SK-N-SH (cell line): ENCODE data around the gene FAM120B. TPM values are rescaled to one million over a fixed set of nuclear protein-coding genes. Genes with fewer than 3 reads are reported as not detected.

Experiments used
- CTCF ChIA-PET: fragments of 300-600, 350-600 bp; formaldehyde crosslinking; extraction: SDS; loops from one replicate; lab custom pipeline; 2021; lab: Yijun Ruan, JAX
- POLR2A ChIA-PET: fragments of 350-600 bp; sonication (Branson Sonifier 250); formaldehyde crosslinking; extraction: SDS; loops from one replicate; lab custom pipeline; 2020; ENCODE audit warnings: antibody characterized with exemption, inconsistent platforms; lab: Yijun Ruan, JAX
- DNase-seq: peaks from one replicate; pipeline ENCODE4 v3.0.0; 2012
- H2AFZ ChIP-seq: fragments of 200-600 bp; sonication (generic); 2 replicates; pipeline ENCODE4 v1.8.1; 2016; ENCODE audit warnings: antibody characterized with exemption, mild to moderate bottlenecking, low read depth
- H3F3A ChIP-seq: fragments of 200-600 bp; sonication (generic); replicated peaks from 2 replicates; pipeline ENCODE3; 2016; ENCODE audit warnings: antibody characterized with exemption, mild to moderate bottlenecking; ENCODE audit not compliant: insufficient read depth
- H3K27ac ChIP-seq, 2 experiments: fragments of 200-500 bp in 1 of 2; fragments of 200-600 bp in 1 of 2; sonication (Bioruptor generic) in 1 of 2; sonication (generic), shearing (Covaris generic) in 1 of 2; 2 replicates each; pipeline versions ENCODE4 v1.5.1 to v1.6.1; 2014 to 2016; ENCODE audit warnings: low read depth in 2 of 2, inconsistent platforms in 1 of 2, low read length in 1 of 2, mild to moderate bottlenecking in 1 of 2, mixed read lengths in 1 of 2
- H3K27me3 ChIP-seq: fragments of 200-600 bp; sonication (generic), shearing (Covaris generic); 2 replicates; pipeline ENCODE4 v1.6.1; 2016; ENCODE audit warnings: mixed run types; ENCODE audit not compliant: insufficient read depth
- H3K36me3 ChIP-seq, 2 experiments: fragments of 200-500 bp in 1 of 2; fragments of 200-600 bp in 1 of 2; sonication (Bioruptor generic) in 1 of 2; sonication (generic) in 1 of 2; replicated peaks in 1 of 2; 2 replicates each; pipeline versions ENCODE3 to v1.5.1; 2014 to 2016; ENCODE audit warnings: low read length in 1 of 2, mild to moderate bottlenecking in 1 of 2; ENCODE audit not compliant: insufficient read depth in 2 of 2, control insufficient read depth in 1 of 2
- H3K4me1 ChIP-seq, 2 experiments: fragments of 200-500 bp in 1 of 2; fragments of 200-600 bp in 1 of 2; sonication (Bioruptor generic) in 1 of 2; sonication (generic), shearing (Covaris generic) in 1 of 2; 2 replicates each; pipeline versions ENCODE4 v1.5.1 to v1.6.1; 2014 to 2016; ENCODE audit warnings: low read depth in 1 of 2, low read length in 1 of 2, mixed run types in 1 of 2; ENCODE audit not compliant: insufficient read depth in 2 of 2, control insufficient read depth in 1 of 2
- H3K4me2 ChIP-seq: fragments of 200-600 bp; sonication (generic), shearing (Covaris generic); 2 replicates; pipeline ENCODE4 v1.6.1; 2017; ENCODE audit warnings: mixed run types
- H3K4me3 ChIP-seq, 2 experiments: fragments of 200-500 bp in 1 of 2; fragments of 200-600 bp in 1 of 2; sonication (Bioruptor generic) in 1 of 2; sonication (generic), shearing (Covaris generic) in 1 of 2; 2 replicates each; pipeline versions ENCODE4 v1.5.1 to v1.8.1; 2014 to 2016; ENCODE audit warnings: low read depth in 2 of 2, inconsistent platforms in 1 of 2, low read length in 1 of 2, mild to moderate bottlenecking in 1 of 2, mixed read lengths in 1 of 2, moderate library complexity in 1 of 2
- H3K79me2 ChIP-seq: fragments of 200-600 bp; sonication (generic); 2 replicates; pipeline ENCODE4 v1.8.1; 2017; ENCODE audit warnings: mild to moderate bottlenecking; ENCODE audit not compliant: insufficient read depth
- H3K9ac ChIP-seq: fragments of 200-600 bp; sonication (generic); 2 replicates; pipeline ENCODE4 v1.6.1; 2017; ENCODE audit warnings: mixed run types
- H3K9me2 ChIP-seq: fragments of 200-600 bp; sonication (generic); 2 replicates; pipeline ENCODE4 v1.6.1; 2017; ENCODE audit warnings: mixed run types
- H3K9me3 ChIP-seq: fragments of 200-600 bp; sonication (generic); 2 replicates; pipeline ENCODE4 v1.6.1; 2017; ENCODE audit warnings: mixed run types, mild to moderate bottlenecking, moderate library complexity
- H4K20me1 ChIP-seq: fragments of 200-600 bp; sonication (generic); 2 replicates; pipeline ENCODE4 v1.6.1; 2017; ENCODE audit warnings: mild to moderate bottlenecking, mixed run types; ENCODE audit not compliant: insufficient read depth
- EZH2phosphoT487 ChIP-seq: fragments of 200-600 bp; sonication (generic); IDR thresholded peaks from 2 replicates; pipeline ENCODE4 v1.6.1; 2017; ENCODE audit warnings: low read depth, mixed run types, mild to moderate bottlenecking, antibody characterized with exemption, moderate library complexity, borderline replicate concordance
- FOXJ3 ChIP-seq: sonication (generic); formaldehyde crosslinking; IDR thresholded peaks from 2 replicates; pipeline ENCODE4 v1.5.1; 2020; ENCODE audit warnings: mild to moderate bottlenecking, missing genetic modification reagents
- FOXM1 ChIP-seq: IDR thresholded peaks from 2 replicates; pipeline ENCODE4 v1.4.0; 2012; ENCODE audit warnings: low read depth, mild to moderate bottlenecking
- GABPA ChIP-seq: IDR thresholded peaks from 2 replicates; pipeline ENCODE4 v1.4.0; 2012; ENCODE audit warnings: low read depth, mild to moderate bottlenecking
- NFIC ChIP-seq: IDR thresholded peaks from 2 replicates; pipeline ENCODE4 v1.4.0; 2012; ENCODE audit warnings: borderline replicate concordance
- POLR2AphosphoS5 ChIP-seq: IDR thresholded peaks from 2 replicates; pipeline ENCODE4 v1.6.1; 2012; ENCODE audit warnings: low read depth, low read length
- RAD21 ChIP-seq: IDR thresholded peaks from 2 replicates; pipeline ENCODE4 v1.6.1; 2012; ENCODE audit warnings: mild to moderate bottlenecking, low read length
- RFX5 ChIP-seq: IDR thresholded peaks from 2 replicates; pipeline ENCODE4 v1.6.1; 2012; ENCODE audit warnings: mild to moderate bottlenecking, improper control_type of control experiment, low read length
- WGBS: methylation state at CpG from one replicate; pipeline ENCODE4 v1.1.6; 2017; ENCODE audit warnings: low lambda C conversion rate; 5-methylcytosine and 5-hydroxymethylcytosine counted together
- polyA plus RNA-seq, 3 experiments: library from polyadenylated mRNA; depleted of rRNA; stranded (reverse); fragments of >200 nt; gene quantifications; 2 replicates each; pipeline ENCODE4 v1.2.3, GENCODE V29; 2012
- TF ChIP-seq, protein P1 (sequence below): IDR thresholded peaks from 2 replicates; pipeline ENCODE4 v1.4.0; 2012; ENCODE audit warnings: low read depth, borderline replicate concordance
- TF ChIP-seq, protein P2 (sequence below): IDR thresholded peaks from 2 replicates; pipeline ENCODE4 v1.6.1; 2012; ENCODE audit warnings: mild to moderate bottlenecking, low read depth, low read length, moderate library complexity
- TF ChIP-seq, protein P3 (sequence below): fragments of 150-350 bp; IDR thresholded peaks from 2 replicates; pipeline ENCODE4 v1.6.1; 2017; ENCODE audit warnings: antibody characterized with exemption, low read length, low read depth, borderline replicate concordance
- TF ChIP-seq, protein P4 (sequence below): IDR thresholded peaks from 2 replicates; pipeline ENCODE4 v1.4.0; 2012; ENCODE audit warnings: low read depth

FAM120B gene
- polyA plus RNA-seq, 1 of the 3 experiments (the other 2 are of a cell fraction) = 7.7 TPM

DNA sequence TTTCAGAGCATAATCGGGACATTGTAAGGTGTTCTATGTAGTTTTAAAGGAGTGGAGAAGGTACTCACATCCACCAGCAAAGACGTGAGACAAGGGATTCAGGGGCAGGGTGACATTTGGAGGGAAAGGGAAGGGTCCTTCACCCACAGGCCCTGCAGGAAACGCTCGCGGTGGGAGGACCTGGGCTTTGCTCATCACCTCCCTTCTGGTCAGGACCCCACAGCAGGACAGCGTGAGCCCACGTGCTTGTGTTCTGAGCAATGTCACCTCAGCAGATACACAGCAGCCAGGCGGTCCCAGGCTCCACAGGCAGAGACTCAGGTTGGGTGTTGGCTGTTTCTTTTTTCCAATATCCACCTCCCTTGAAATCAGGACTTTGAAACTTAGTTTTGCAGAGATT lies 43.1 kb upstream of the FAM120B start:
- H3K36me3 ChIP-seq = no peaks in the 10 kb centered on the region
- CTCF ChIA-PET = no interaction called here
- TF ChIP-seq EZH2phosphoT487 (no peak), GABPA (no peak), RAD21 (no peak), RFX5 (no peak), FOXJ3 (CRISPR knock-in tag) (no peak)
- TF ChIP-seq, protein P1, sequence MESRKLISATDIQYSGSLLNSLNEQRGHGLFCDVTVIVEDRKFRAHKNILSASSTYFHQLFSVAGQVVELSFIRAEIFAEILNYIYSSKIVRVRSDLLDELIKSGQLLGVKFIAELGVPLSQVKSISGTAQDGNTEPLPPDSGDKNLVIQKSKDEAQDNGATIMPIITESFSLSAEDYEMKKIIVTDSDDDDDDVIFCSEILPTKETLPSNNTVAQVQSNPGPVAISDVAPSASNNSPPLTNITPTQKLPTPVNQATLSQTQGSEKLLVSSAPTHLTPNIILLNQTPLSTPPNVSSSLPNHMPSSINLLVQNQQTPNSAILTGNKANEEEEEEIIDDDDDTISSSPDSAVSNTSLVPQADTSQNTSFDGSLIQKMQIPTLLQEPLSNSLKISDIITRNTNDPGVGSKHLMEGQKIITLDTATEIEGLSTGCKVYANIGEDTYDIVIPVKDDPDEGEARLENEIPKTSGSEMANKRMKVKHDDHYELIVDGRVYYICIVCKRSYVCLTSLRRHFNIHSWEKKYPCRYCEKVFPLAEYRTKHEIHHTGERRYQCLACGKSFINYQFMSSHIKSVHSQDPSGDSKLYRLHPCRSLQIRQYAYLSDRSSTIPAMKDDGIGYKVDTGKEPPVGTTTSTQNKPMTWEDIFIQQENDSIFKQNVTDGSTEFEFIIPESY = no peak
- TF ChIP-seq, protein P2, sequence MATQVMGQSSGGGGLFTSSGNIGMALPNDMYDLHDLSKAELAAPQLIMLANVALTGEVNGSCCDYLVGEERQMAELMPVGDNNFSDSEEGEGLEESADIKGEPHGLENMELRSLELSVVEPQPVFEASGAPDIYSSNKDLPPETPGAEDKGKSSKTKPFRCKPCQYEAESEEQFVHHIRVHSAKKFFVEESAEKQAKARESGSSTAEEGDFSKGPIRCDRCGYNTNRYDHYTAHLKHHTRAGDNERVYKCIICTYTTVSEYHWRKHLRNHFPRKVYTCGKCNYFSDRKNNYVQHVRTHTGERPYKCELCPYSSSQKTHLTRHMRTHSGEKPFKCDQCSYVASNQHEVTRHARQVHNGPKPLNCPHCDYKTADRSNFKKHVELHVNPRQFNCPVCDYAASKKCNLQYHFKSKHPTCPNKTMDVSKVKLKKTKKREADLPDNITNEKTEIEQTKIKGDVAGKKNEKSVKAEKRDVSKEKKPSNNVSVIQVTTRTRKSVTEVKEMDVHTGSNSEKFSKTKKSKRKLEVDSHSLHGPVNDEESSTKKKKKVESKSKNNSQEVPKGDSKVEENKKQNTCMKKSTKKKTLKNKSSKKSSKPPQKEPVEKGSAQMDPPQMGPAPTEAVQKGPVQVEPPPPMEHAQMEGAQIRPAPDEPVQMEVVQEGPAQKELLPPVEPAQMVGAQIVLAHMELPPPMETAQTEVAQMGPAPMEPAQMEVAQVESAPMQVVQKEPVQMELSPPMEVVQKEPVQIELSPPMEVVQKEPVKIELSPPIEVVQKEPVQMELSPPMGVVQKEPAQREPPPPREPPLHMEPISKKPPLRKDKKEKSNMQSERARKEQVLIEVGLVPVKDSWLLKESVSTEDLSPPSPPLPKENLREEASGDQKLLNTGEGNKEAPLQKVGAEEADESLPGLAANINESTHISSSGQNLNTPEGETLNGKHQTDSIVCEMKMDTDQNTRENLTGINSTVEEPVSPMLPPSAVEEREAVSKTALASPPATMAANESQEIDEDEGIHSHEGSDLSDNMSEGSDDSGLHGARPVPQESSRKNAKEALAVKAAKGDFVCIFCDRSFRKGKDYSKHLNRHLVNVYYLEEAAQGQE = no peak
- TF ChIP-seq, protein P3, sequence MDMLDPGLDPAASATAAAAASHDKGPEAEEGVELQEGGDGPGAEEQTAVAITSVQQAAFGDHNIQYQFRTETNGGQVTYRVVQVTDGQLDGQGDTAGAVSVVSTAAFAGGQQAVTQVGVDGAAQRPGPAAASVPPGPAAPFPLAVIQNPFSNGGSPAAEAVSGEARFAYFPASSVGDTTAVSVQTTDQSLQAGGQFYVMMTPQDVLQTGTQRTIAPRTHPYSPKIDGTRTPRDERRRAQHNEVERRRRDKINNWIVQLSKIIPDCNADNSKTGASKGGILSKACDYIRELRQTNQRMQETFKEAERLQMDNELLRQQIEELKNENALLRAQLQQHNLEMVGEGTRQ = no peak
- TF ChIP-seq, all 33 proteins: peak for 0

DNA sequence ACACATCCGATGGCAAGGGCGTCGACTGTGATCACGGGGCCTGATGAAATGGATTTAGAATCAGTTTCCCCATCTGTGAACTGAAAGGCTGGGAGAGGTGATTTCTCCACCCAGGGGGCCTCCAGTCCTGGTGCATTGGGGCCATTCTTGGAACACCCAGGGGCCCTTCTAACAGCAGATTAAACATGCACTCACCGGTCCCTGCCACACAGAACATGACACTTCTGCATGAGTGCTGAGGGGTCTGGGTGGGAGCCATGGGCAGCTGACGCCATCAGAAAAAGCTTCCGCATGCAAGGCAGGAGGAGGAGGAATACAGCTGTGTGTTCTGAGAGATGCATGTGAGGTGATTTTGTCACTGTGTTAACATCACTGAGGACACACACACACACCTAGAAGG lies 42.5 kb upstream of the FAM120B start:
- no peak for DNase-seq
- Histone ChIP-seq H3K4me1 (no peaks in the 10 kb centered on the region; a peak in 1 of 4 replicates), H3K4me2 (no peak overlapping the region), H3K79me2 (no peaks in the 10 kb centered on the region), H4K20me1 (0 out of 2 replicates have a peak, but pooled peaks cover 3% of the 10 kb centered on the region), H3K9me3 (no peaks in the 10 kb centered on the region), H3K9ac (no peak overlapping the region), H3F3A (no peaks in the 10 kb centered on the region), H3K4me3 (no peak overlapping the region)
- ChIA-PET POLR2A (no interaction called here), CTCF (interaction anchor here (0.6 kb wide), 1 partner anchor 113 kb away, joined by 4 read pairs; no protein-coding TSS in a partner anchor)
- TF ChIP-seq NFIC = no peak
- TF ChIP-seq FOXJ3 (CRISPR knock-in tag) = no peak
- TF ChIP-seq, protein P2 = no peak
- TF ChIP-seq, protein P4, sequence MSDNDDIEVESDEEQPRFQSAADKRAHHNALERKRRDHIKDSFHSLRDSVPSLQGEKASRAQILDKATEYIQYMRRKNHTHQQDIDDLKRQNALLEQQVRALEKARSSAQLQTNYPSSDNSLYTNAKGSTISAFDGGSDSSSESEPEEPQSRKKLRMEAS = no peak
- no peak for TF ChIP-seq FOXM1
- no peak for TF ChIP-seq POLR2AphosphoS5
- TF ChIP-seq, all 33 proteins: peak for 0
- Histone ChIP-seq H2AFZ (no peak overlapping the region), H3K27me3 (no peaks in the 10 kb centered on the region), H3K27ac (no peak overlapping the region), H3K9me2 (no peaks in the 10 kb centered on the region), H3K36me3 (no peaks in the 10 kb centered on the region)
- WGBS = 68% methylated on average over 4 of the region's 7 CpGs

More for the DNA sequence above, 43.1 kb upstream of the FAM120B start:
- Histone ChIP-seq H3K4me1 (no peaks in the 10 kb centered on the region; a peak in 1 of 4 replicates), H3K4me3 (no peak overlapping the region), H4K20me1 (0 out of 2 replicates have a peak, but pooled peaks cover 3% of the 10 kb centered on the region), H3K9me2 (no peaks in the 10 kb centered on the region), H3K27me3 (no peaks in the 10 kb centered on the region), H3K4me2 (no peak overlapping the region), H3K9ac (no peak overlapping the region), H3K27ac (no peak overlapping the region), H3F3A (no peaks in the 10 kb centered on the region), H2AFZ (no peak overlapping the region), H3K9me3 (no peaks in the 10 kb centered on the region), H3K79me2 (no peaks in the 10 kb centered on the region)
- WGBS = 49% methylated on average over 4 of the region's 8 CpGs
- POLR2A ChIA-PET = no interaction called here
- DNase-seq = no peak
